Endodermal cell (in vitro differentiated cells): ENCODE results near the gene SGPP1. TPM values are rescaled to one million over a fixed set of nuclear protein-coding genes. Genes with fewer than 3 reads are reported as not detected.

Experiments
- DNase-seq: peaks from one replicate; pipeline ENCODE4 v3.0.0-alpha.2; 2017
- H3K27ac ChIP-seq: 2 replicates; pipeline ENCODE4 v1.5.1; 2013; ENCODE audit warnings: mild to moderate bottlenecking, low read depth, low read length, moderate library complexity
- H3K27me3 ChIP-seq: 2 replicates; pipeline ENCODE4 v1.6.1; 2013; ENCODE audit warnings: mild to moderate bottlenecking, low read length, moderate library complexity; ENCODE audit not compliant: insufficient read depth, control insufficient read depth, poor library complexity, severe bottlenecking
- H3K36me3 ChIP-seq: 2 replicates; pipeline ENCODE4 v1.7.0; 2013; ENCODE audit warnings: mild to moderate bottlenecking, low read length, moderate library complexity; ENCODE audit not compliant: control insufficient read depth, insufficient read depth
- H3K4me1 ChIP-seq: one replicate; pipeline ENCODE4 v1.7.0; 2013; ENCODE audit warnings: low read length; ENCODE audit not compliant: control insufficient read depth, insufficient read depth
- H3K4me3 ChIP-seq: 2 replicates; pipeline ENCODE4 v1.5.1; 2013; ENCODE audit warnings: mild to moderate bottlenecking, low read length, moderate library complexity
- H3K9ac ChIP-seq: 2 replicates; pipeline ENCODE4 v1.6.1; 2013; ENCODE audit warnings: mild to moderate bottlenecking, low read length, moderate library complexity; ENCODE audit not compliant: poor library complexity, severe bottlenecking; ENCODE audit errors: extremely low read depth
- H3K9me3 ChIP-seq: 2 replicates; pipeline ENCODE4 v1.6.1; 2013; ENCODE audit warnings: mild to moderate bottlenecking, low read length, moderate library complexity; ENCODE audit not compliant: control insufficient read depth
- H3K27ac Mint-ChIP-seq: 2 replicates; pipeline ENCODE4 v1.8.0; 2020; ENCODE audit warnings: mixed read lengths
- H3K27me3 Mint-ChIP-seq: 2 replicates; pipeline ENCODE4 v1.8.0; 2021; ENCODE audit warnings: mild to moderate bottlenecking, mixed read lengths; ENCODE audit not compliant: insufficient read depth
- H3K36me3 Mint-ChIP-seq: 2 replicates; pipeline ENCODE4 v1.8.0; 2020; ENCODE audit warnings: low read depth, mixed read lengths
- H3K4me1 Mint-ChIP-seq: 2 replicates; pipeline ENCODE4 v1.8.0; 2020; ENCODE audit warnings: mixed read lengths
- H3K4me3 Mint-ChIP-seq: 2 replicates; pipeline ENCODE4 v1.8.0; 2020; ENCODE audit warnings: mild to moderate bottlenecking, moderate library complexity, mixed read lengths
- H3K9me3 Mint-ChIP-seq: 2 replicates; pipeline ENCODE4 v1.8.0; 2020; ENCODE audit warnings: mild to moderate bottlenecking, mixed read lengths
- CTCF ChIP-seq: fragments of 200-600 bp; sonication (generic); conservative IDR thresholded peaks from 2 replicates; pipeline ENCODE4 v1.5.0; 2021; ENCODE audit warnings: antibody characterized with exemption, mild to moderate bottlenecking
- WGBS, 2 experiments: methylation state at CpG; one replicate each; pipeline versions ENCODE4 v1.1.5 to v1.1.7; 2013; ENCODE audit warnings: missing lambda C conversion rate in 2 of 2, mixed read lengths in 1 of 2; ENCODE audit not compliant: insufficient coverage in 1 of 2, insufficient read length in 1 of 2; 5-methylcytosine and 5-hydroxymethylcytosine counted together
- long read RNA-seq, 4 experiments: library from polyadenylated mRNA in 2 of 4; library from RNA in 1 of 4; library from capped mRNA in 1 of 4; stranded (forward) in 3 of 4; unstranded in 1 of 4; transcript quantifications; one replicate each; pipeline ENCODE4 v2.0.0, GENCODE V29; 2020 to 2021; ENCODE audit warnings: inconsistent platforms in 1 of 4
- polyA plus RNA-seq, 2 experiments: library from polyadenylated mRNA; stranded (reverse); fragments of 50-300 nt; gene quantifications; one replicate each; pipeline ENCODE4 v1.2.3, GENCODE V29; 2013
- total RNA-seq, 2 donors: library from RNA; stranded (reverse); fragmentation: NEBNext Ultra II Directional in 1 of 2; extraction: Animal tissue kit (Norgen Biotek cat#: 25700) in 1 of 2; gene quantifications; 2 replicates in 1 of 2; 3 replicates in 1 of 2; pipeline ENCODE4 v1.2.1, GENCODE V29; 2021

SGPP1 gene
- 10 to 100 TPM; 15.5 to 18.4 TPM for total RNA-seq
- 6.7 TPM for polyA plus RNA-seq (2013, experiment 1 of 2)
- 6.4 TPM for polyA plus RNA-seq (2013, experiment 2 of 2)
- long read RNA-seq, experiment 1, partial matches to known transcripts = 1 of 21 reads
- long read RNA-seq, experiment 1, other reads (novel, unspliced or antisense) = 16 of 21 reads
- long read RNA-seq, experiment 2, transcript SGPP1-201 (3 exons, 3,312 nt) = major isoform, 69 of 85 reads
- long read RNA-seq, experiment 2, partial matches to known transcripts = 2 of 85 reads
- long read RNA-seq, experiment 2, other reads (novel, unspliced or antisense) = 14 of 85 reads
- long read RNA-seq, experiment 3, partial matches to known transcripts = 0 of 3 reads
- long read RNA-seq, experiment 3, other reads (novel, unspliced or antisense) = 1 of 3 reads
- long read RNA-seq, experiment 4, partial matches to known transcripts = 0 of 1 reads
- long read RNA-seq, experiment 4, other reads (novel, unspliced or antisense) = 0 of 1 reads

GRCh38 chr14:63727736-63728728 lies at the start of gene SGPP1:
Gene SGPP1, minus strand, starts transcription at chr14:63728065. Its CDS starts 121 bp downstream, at chr14:63727944.
- H3K4me1 ChIP-seq = no peaks in the 10 kb centered on the region
- TF ChIP-seq CTCF = peak; percentile 62
- no peak within 1 kb of the TSS for H3K27ac ChIP-seq
- peak within 1 kb of the TSS; percentile 37 for H3K9ac ChIP-seq
- Mint-ChIP-seq H3K4me3 (peak within 1 kb of the TSS; percentile 84), H3K27me3 (peaks cover 21% of the 10 kb centered on the region), H3K9me3 (no peaks in the 10 kb centered on the region), H3K4me1 (peaks cover 24% of the 10 kb centered on the region), H3K36me3 (peaks cover 2% of the 10 kb centered on the region), H3K27ac (peak within 1 kb of the TSS; percentile 85)
- peaks cover 20% of the 10 kb centered on the region for H3K27me3 ChIP-seq
- H3K9me3 ChIP-seq = no peaks in the 10 kb centered on the region
- H3K36me3 ChIP-seq = no peaks in the 10 kb centered on the region
- 2 to 5% methylated on average over 41 to 88 of the region's 88 CpGs for WGBS, 2 experiments
- peak within 1 kb of the TSS; percentile 87 for H3K4me3 ChIP-seq
- peak; percentile 90 for DNase-seq

GRCh38 chr14:63777024-63777423 lies 49.2 kb upstream of the SGPP1 start:
- H3K4me1 Mint-ChIP-seq = no peaks in the 10 kb centered on the region
- no peaks in the 10 kb centered on the region for H3K9me3 Mint-ChIP-seq
- H3K27me3 ChIP-seq = no peaks in the 10 kb centered on the region
- no peaks in the 10 kb centered on the region for H3K4me1 ChIP-seq
- H3K4me3 Mint-ChIP-seq = no peak overlapping the region
- no peaks in the 10 kb centered on the region for H3K27me3 Mint-ChIP-seq
- no peak overlapping the region for H3K27ac Mint-ChIP-seq
- no peak for TF ChIP-seq CTCF
- no peak overlapping the region for H3K9ac ChIP-seq
- no peaks in the 10 kb centered on the region for H3K36me3 ChIP-seq
- H3K4me3 ChIP-seq = no peak overlapping the region
- H3K36me3 Mint-ChIP-seq = no peaks in the 10 kb centered on the region
- no peak for DNase-seq
- H3K27ac ChIP-seq = no peak overlapping the region
- H3K9me3 ChIP-seq = no peaks in the 10 kb centered on the region

GRCh38 chr14:63773504-63773903 lies 45.6 kb upstream of the SGPP1 start:
- H3K9me3 Mint-ChIP-seq = no peaks in the 10 kb centered on the region
- 95% methylated on average over 4 of the region's 4 CpGs; no CpG with 5 or more reads in 1 of the 2 experiments for WGBS, 2 experiments
- no peak for TF ChIP-seq CTCF
- H3K9me3 ChIP-seq = no peaks in the 10 kb centered on the region
- H3K27me3 Mint-ChIP-seq = no peaks in the 10 kb centered on the region
- DNase-seq = no peak
- no peak overlapping the region for H3K27ac Mint-ChIP-seq
- H3K4me1 ChIP-seq = no peaks in the 10 kb centered on the region
- no peak overlapping the region for H3K9ac ChIP-seq
- H3K27ac ChIP-seq = no peak overlapping the region
- H3K36me3 Mint-ChIP-seq = no peaks in the 10 kb centered on the region
- peaks cover 4% of the 10 kb centered on the region for H3K4me1 Mint-ChIP-seq
- H3K4me3 Mint-ChIP-seq = no peak overlapping the region
- H3K36me3 ChIP-seq = no peaks in the 10 kb centered on the region
- no peak overlapping the region for H3K4me3 ChIP-seq
- no peaks in the 10 kb centered on the region for H3K27me3 ChIP-seq
